Measurements from ENCODE around the gene DNAJB1.

DNAJB1 gene

DNA sequence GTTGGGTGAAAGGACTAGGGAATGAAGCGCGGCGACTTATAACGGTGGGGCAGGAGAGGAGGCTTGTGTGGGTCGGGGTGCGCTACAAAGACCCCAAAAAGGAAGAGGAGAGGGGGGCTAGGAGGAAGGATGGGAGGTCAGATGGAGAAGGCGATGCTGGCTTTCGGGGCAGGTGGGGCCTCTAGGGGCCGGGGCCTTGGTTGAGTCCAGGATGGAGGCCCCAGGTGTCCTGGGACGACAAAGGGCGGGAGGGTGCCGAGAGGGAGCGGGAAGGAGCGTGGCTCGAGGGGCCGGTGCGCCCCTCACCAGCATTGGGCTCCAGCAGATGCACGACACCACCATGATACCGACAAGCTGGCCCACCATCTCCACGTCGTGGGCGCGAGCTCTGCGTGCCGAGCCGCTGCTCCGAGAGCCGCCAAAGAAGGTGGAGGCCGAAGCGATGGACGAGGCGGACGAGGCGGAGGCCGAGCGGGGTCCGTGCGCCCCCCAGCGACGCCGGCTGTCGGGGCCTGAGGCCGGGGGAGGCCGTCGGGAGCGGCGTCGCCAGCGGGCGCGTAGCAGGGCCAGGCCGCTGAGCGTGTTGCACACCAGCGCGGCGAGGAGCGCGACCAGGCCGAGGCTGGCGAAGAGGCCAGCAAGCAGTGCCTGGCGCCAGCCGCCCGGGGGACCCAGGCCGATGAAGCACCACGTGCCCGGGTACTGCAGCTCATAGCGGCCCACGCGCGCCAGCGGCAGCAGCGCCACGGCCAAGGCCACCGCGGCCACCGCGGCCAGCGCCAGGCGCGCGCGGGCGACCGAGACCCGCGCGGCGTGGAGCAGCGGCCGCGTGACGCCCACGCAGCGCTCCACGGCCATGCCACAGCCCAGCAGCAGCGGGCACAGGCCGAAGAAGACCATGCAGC is 44.9 kb downstream of the DNAJB1 start:
- FAIRE-seq, result no peak
- no peak for DNase-seq (ENCODE audit: low spot score)

DNA sequence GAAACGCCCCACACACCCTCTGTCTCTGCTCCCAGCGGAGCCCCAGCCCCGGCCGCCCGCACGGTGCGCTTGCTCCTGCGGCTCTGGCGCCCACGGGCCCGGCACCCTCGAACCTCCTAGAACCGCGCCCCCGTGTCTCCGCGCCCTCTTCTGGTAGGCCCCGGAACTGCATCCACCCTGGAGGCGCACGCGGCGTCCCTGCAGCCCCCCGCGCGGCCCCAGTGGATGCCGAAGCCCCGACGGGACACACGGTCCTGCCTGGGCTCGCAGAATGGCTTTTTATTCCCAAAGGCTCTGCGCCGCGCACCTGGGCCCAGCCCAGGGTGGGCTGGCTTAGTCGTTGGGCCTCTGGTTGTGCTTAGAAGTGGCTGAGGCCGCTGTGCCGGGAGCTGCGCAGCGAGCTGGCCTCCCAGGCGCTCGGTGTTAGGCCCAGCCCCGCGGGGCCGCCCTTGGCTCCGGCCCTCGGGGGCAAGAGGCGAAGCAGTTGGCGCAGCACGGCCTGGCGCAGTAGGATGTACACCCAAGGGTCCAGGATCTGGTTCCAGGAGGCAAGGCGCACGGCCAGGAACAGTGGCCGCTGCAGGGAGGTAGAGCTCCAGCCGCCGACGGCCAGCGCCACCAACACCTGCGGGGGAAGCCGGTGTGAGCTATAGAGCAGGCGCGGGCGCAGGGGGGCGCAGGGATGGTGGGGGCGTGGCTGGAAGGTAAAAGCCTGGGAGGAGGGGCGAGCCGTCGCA is 45.8 kb downstream of the DNAJB1 start:
- no peak for FAIRE-seq
- DNase-seq (ENCODE audit: low spot score), result no peak

DNA sequence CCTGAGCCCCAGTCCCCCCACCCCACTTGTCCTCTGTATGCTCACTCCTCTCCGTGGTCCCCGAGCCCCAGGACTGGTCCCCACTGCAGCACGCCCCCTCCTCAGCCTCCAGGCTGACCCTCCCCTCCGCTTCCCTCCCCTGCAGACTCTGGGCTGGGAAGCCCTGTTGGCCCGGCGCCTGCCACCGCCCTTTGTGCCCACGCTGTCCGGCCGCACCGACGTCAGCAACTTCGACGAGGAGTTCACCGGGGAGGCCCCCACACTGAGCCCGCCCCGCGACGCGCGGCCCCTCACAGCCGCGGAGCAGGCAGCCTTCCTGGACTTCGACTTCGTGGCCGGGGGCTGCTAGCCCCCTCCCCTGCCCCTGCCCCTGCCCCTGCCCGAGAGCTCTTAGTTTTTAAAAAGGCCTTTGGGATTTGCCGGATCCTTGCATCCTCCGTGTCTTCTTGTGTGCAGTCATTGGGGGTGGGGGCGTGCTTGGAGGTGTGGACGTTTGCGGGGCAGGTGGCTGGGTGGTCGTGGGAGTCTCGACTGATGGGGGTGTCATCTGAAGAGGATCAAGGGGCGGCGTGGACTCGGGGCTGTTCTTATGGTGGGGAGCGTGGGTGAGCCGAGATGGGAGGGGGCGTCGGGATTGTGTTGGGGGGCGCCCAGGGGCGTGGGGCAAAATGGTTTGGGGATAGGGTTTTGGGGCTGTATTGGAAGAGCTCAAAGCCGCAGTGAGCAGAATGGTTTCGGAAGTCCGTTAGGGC is 46.6 kb downstream of the DNAJB1 start:
- no peak for DNase-seq (ENCODE audit: low spot score)
- no peak for FAIRE-seq

DNA sequence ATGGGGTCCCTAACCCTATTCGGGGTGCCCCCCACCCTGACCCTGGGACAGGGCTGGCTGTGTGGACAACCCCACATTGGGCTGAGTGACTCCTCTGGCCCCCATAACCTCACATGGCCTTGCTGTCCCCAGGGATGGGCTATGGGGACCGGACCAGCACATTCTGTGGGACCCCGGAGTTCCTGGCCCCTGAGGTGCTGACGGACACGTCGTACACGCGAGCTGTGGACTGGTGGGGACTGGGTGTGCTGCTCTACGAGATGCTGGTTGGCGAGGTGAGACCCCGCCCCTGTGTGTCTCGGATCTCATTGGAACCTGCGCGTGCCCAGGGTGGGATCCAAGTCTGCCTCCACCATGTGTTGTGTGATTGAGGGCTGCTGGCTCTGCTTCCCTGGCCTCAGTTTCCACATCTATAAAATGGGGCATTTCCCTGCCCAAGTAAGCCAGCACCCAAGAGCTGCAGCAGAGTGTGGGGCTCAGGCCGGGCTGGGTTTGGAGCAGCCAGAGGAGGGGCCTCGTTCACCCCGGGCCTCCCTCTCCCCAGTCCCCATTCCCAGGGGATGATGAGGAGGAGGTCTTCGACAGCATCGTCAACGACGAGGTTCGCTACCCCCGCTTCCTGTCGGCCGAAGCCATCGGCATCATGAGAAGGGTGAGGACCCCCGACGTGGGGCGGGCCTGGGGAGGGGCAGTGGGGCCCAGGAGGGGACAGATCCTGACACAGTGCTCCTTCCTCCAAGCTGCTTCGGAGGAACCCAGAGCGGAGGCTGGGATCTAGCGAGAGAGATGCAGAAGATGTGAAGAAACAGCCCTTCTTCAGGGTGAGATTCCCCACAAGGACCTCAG is 47.9 kb downstream of the DNAJB1 start:
- DNase-seq (ENCODE audit: low spot score) (no peak), FAIRE-seq (no peak)

DNA sequence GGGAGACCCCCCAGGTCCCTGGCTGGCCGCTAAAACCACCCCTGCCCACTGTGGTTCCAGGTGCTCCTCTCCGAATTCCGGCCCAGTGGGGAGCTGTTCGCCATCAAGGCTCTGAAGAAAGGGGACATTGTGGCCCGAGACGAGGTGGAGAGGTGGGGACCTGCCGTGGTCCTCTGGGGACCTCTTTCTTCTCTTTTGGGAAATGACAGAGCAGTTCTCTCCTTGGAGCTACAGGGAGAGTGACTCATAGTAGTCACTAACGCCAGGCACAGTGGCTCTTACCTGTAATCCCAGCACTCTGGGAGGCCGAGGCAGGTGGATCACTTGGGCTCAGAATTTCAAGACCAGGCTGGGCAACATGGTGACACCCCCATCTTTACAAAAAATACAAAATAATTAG is 50.4 kb downstream of the DNAJB1 start:
- DNase-seq (ENCODE audit: low spot score) (no peak), FAIRE-seq (no peak)

DNA sequence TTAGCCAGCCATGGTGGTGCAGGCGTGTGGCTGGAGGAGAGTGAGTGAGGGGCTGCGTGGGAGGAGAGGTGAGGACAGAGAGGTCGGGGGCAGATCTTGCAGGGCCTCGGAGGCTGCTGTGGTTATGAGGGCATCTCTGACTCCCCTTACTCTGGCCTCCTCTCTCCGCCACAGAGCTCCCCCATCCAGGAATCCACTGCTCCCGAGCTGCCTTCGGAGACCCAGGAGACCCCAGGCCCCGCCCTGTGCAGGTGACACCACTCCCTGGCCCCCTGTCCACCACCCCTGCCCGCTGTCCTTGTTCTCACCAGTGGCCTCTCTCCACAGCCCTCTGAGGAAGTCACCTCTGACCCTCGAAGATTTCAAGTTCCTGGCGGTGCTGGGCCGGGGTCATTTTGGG is 50.8 kb downstream of the DNAJB1 start:
- FAIRE-seq (no peak), DNase-seq (ENCODE audit: low spot score) (no peak)
